Large intestine (tissue), 3 donors: ENCODE measurements around the gene KRT84. TPM values are rescaled to one million over a fixed set of nuclear protein-coding genes. Genes with fewer than 3 reads are reported as not detected.

Experiments
- DNase-seq, 2 donors: peaks; one replicate each; pipeline versions ENCODE4 v3.0.0 to v3.0.0-alpha.2; 2013
- H3K27ac ChIP-seq: one replicate; pipeline ENCODE4 v1.5.1; 2013; ENCODE audit warnings: low read length
- H3K27me3 ChIP-seq: 2 replicates; pipeline ENCODE4 v1.6.1; 2013; ENCODE audit warnings: low read length; ENCODE audit not compliant: control insufficient read depth, insufficient read depth
- H3K36me3 ChIP-seq: 2 replicates; pipeline ENCODE4 v1.6.1; 2013; ENCODE audit warnings: low read length; ENCODE audit not compliant: control insufficient read depth, insufficient read depth
- H3K4me1 ChIP-seq: one replicate; pipeline ENCODE4 v1.6.1; 2013; ENCODE audit warnings: low read length; ENCODE audit not compliant: control insufficient read depth, insufficient read depth
- H3K4me3 ChIP-seq: one replicate; pipeline ENCODE4 v1.5.1; 2013; ENCODE audit warnings: low read length
- H3K9me3 ChIP-seq: one replicate; pipeline ENCODE4 v1.6.1; 2013; ENCODE audit warnings: mild to moderate bottlenecking, low read depth, low read length, moderate library complexity; ENCODE audit not compliant: control insufficient read depth
- WGBS: methylation state at CpG from one replicate; pipeline ENCODE4 v1.1.5; 2013; ENCODE audit warnings: low lambda C conversion rate; ENCODE audit not compliant: insufficient coverage; 5-methylcytosine and 5-hydroxymethylcytosine counted together
- polyA plus RNA-seq: library from polyadenylated mRNA; unstranded; fragments of 120-200 nt; gene quantifications from one replicate; pipeline ENCODE4 v1.2.1, GENCODE V29; 2013

KRT84 gene
- polyA plus RNA-seq, 1 donor, result not detected

DNA sequence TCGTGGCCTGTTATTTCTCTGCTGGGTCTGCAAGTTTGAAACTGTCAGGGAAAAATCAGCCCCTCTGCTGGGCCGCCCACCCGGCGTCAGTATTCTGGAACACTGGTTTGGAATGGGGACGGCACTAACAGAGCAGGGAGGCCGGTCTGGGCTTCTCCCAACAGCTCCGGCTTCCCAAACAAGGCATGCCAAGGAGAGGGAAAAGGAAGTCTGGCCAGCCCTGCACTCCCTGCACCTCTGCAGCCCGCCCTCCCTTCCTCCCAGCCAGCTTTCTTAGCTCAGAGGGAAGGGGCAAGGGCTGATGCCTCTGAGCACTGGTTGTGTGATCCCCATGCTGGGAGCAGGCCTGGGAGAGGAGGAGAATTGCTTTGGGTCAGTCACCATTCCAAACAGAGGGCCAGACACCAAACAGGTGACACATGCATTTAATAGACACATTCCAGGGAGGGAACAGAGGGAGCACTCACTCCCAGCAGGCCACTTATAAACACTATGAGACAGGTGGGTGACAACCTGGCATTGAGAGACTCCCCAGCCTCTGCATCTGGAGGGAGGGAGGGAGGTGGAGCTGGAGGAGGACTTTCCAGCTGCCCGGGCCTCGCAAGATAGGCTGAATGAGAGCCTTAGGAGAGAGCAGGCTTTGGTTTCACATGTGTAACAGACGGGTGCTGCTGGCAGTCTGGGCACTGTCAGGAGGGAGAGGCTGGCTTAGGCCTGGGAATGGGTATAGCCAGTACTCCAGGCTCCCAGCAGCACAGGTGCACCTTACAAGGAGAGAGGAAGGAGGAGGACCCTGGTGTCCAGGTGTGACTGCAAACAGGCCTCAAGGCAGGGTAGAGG lies 38.4 kb upstream of the KRT84 start:
- Histone ChIP-seq H3K27me3 (peaks cover 3% of the 10 kb centered on the region), H3K4me3 (no peak overlapping the region), H3K9me3 (no peaks in the 10 kb centered on the region), H3K4me1 (no peaks in the 10 kb centered on the region), H3K27ac (no peak overlapping the region), H3K36me3 (no peaks in the 10 kb centered on the region)
- DNase-seq, result no peak
- WGBS, result no CpG with 5 or more reads among the region's 11 CpGs

DNA sequence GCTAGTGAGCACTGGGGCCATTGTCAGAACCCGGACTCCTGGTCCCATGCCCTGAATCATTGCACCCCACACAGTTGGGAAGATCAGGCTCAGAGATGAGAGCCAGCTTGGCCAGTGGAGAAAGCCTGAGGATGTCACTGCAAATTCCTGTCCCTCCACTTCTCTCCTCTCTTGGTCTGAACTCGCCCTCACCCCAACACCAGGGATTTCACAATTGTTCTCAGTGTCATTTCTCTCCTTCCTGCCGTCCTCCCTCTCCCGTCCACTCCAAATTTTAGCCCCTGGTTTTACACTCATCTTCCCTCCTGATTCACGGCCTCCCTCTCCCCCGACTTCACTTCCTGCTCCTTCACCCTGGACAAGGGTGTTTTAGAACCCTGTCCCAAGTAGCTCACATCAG lies 37.6 kb upstream of the KRT84 start:
- no peak overlapping the region for H3K4me3 ChIP-seq
- no peak overlapping the region for H3K27ac ChIP-seq
- H3K36me3 ChIP-seq, result no peaks in the 10 kb centered on the region
- no peaks in the 10 kb centered on the region for H3K9me3 ChIP-seq
- peaks cover 3% of the 10 kb centered on the region for H3K27me3 ChIP-seq
- WGBS, result 70% methylated on average over 5 of the region's 6 CpGs
- DNase-seq, result no peak
- H3K4me1 ChIP-seq, result no peaks in the 10 kb centered on the region

GRCh38 chr12:52419656-52420055 lies 34.2 kb upstream of the KRT84 start:
- H3K27ac ChIP-seq, result no peak overlapping the region
- H3K9me3 ChIP-seq, result no peaks in the 10 kb centered on the region
- WGBS, result no CpG with 5 or more reads among the region's 1 CpG
- no peaks in the 10 kb centered on the region for H3K4me1 ChIP-seq
- H3K36me3 ChIP-seq, result no peaks in the 10 kb centered on the region
- H3K27me3 ChIP-seq, result peaks cover 3% of the 10 kb centered on the region
- H3K4me3 ChIP-seq, result no peak overlapping the region
- DNase-seq, result no peak

- DNase-seq, result no peak
- WGBS, result no CpG with 5 or more reads among the region's 4 CpGs
- H3K9me3 ChIP-seq, result no peaks in the 10 kb centered on the region
Measured at GRCh38 chr12:52418576-52419110, 33.2 kb upstream of the KRT84 start.

DNA sequence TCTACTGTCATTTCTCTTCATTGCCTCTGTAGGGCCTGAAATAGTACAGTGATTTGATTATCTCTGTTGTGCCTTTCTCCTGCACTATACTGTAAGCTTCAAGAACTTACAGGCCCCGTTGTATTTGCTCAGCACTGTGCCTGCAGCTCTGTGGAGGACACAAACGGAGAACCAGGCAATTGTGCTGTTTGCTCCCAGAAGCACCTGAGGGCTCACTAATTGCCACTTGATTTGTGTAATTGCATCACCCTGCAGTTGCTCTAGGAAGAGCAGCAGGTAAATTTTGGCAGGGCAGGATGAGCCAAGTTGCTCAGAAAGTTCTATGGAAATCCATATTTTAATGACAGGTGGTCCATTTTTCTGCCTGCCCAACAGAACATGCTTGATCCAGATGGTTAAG lies 32.3 kb upstream of the KRT84 start:
- no peak overlapping the region for H3K4me3 ChIP-seq
- H3K27ac ChIP-seq, result no peak overlapping the region
- no CpG with 5 or more reads among the region's 2 CpGs for WGBS

More at GRCh38 chr12:52418576-52419110, 33.2 kb upstream of the KRT84 start:
- Histone ChIP-seq H3K4me3 (no peak overlapping the region), H3K36me3 (no peaks in the 10 kb centered on the region), H3K27me3 (peaks cover 3% of the 10 kb centered on the region), H3K4me1 (no peaks in the 10 kb centered on the region), H3K27ac (no peak overlapping the region)

DNA sequence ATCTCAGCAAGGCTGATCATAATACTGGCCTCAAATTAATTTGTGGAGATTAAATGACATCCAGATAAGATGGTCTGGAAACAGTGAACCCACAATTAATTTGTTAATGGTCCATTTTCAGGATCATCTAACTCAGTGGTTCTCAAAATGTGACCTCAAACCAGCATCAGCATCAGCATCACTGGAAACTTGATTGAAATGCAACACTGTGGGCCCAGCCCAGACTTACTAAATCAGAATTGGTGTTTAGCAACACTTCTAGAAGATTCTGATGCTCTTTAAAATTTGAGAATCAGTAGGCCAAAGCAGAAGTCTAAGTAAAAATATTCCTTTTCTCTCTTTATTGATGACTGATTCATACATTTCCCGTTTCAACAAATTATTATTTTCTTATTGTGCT lies 31.3 kb upstream of the KRT84 start:
- Histone ChIP-seq H3K27ac (no peak overlapping the region), H3K27me3 (peaks cover 5% of the 10 kb centered on the region), H3K4me3 (no peak overlapping the region), H3K4me1 (no peaks in the 10 kb centered on the region), H3K9me3 (no peaks in the 10 kb centered on the region), H3K36me3 (no peaks in the 10 kb centered on the region)
- no peak for DNase-seq
- 100% methylated on average over 1 of the region's 1 CpG for WGBS

More for the DNA sequence above, 32.3 kb upstream of the KRT84 start:
- Histone ChIP-seq H3K9me3 (no peaks in the 10 kb centered on the region), H3K36me3 (no peaks in the 10 kb centered on the region), H3K27me3 (peaks cover 3% of the 10 kb centered on the region), H3K4me1 (no peaks in the 10 kb centered on the region)
- no peak for DNase-seq

GRCh38 chr12:52415870-52416750 lies 30.7 kb upstream of the KRT84 start:
- no peak overlapping the region for H3K27ac ChIP-seq

GRCh38 chr12:52414936-52415335 lies 29.5 kb upstream of the KRT84 start:
- H3K4me1 ChIP-seq, result no peaks in the 10 kb centered on the region
- WGBS, result no CpG with 5 or more reads among the region's 5 CpGs
- H3K4me3 ChIP-seq, result no peak overlapping the region
- no peak overlapping the region for H3K27ac ChIP-seq
- no peaks in the 10 kb centered on the region for H3K9me3 ChIP-seq
- no peak for DNase-seq
- H3K36me3 ChIP-seq, result no peaks in the 10 kb centered on the region
- H3K27me3 ChIP-seq, result peaks cover 2% of the 10 kb centered on the region

More at GRCh38 chr12:52415870-52416750, 30.7 kb upstream of the KRT84 start:
- Histone ChIP-seq H3K9me3 (no peaks in the 10 kb centered on the region), H3K4me1 (no peaks in the 10 kb centered on the region), H3K4me3 (no peak overlapping the region), H3K27me3 (peaks cover 2% of the 10 kb centered on the region), H3K36me3 (no peaks in the 10 kb centered on the region)
- peak in 1 of 2 donors; percentile 18 for DNase-seq
- WGBS, result no CpG with 5 or more reads among the region's 10 CpGs

DNA sequence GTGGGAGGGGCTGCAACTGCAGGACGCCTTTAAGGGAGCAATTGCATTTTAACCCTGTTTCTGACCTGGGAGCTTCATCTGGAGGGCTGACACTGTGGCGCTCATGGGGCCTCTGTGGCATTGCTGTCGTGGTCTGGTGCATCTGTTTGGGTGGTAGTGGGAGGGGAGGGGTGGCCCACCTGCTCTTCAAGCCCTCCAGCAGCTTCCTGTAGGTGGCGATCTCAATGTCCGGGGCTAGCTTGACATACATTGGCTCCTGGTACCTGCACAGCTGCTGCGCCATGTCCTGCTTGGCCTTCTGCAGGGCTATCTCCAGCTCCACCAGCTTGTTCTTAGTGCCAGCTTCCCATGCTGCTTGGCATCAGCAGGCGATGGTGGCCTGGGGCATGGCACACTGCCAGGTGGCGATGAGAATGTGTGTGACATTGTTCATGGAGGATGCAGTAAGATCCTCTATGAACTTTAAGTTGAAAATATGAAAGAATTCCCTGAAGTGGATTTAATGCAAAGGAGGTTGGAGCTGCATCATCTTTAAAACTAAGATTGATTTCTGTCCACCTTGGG lies 28.4 kb upstream of the KRT84 start:
- Histone ChIP-seq H3K27ac (no peak overlapping the region), H3K4me1 (no peaks in the 10 kb centered on the region), H3K27me3 (peaks cover 2% of the 10 kb centered on the region), H3K9me3 (no peaks in the 10 kb centered on the region), H3K36me3 (no peaks in the 10 kb centered on the region), H3K4me3 (no peak overlapping the region)
- DNase-seq, result no peak
- WGBS, result no CpG with 5 or more reads among the region's 8 CpGs

DNA sequence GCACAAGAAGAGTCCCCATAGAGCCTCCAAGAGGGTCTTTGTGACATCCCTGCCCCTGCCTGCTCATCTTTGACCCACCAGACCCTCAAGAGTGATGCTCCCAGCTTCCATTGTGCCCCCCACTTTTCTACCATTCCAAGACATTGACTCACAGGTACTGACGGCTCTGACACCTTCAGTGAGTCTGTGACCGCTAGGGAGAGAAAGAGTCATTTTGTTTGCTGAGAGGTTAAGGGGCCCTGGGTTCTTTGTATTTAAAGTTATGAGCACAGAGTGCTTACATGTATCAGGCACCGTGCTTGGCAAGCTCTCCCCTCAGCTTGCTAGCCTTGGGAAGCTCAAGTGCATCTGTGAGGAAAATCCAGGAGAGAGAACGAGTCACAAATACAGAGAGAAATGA lies 27.8 kb upstream of the KRT84 start:
- H3K27ac ChIP-seq, result no peak overlapping the region
- H3K9me3 ChIP-seq, result no peaks in the 10 kb centered on the region
- no peak for DNase-seq
- H3K4me1 ChIP-seq, result no peaks in the 10 kb centered on the region
- no CpG with 5 or more reads among the region's 4 CpGs for WGBS
- H3K27me3 ChIP-seq, result peaks cover 2% of the 10 kb centered on the region
- no peaks in the 10 kb centered on the region for H3K36me3 ChIP-seq
- H3K4me3 ChIP-seq, result no peak overlapping the region
